Measurements from ENCODE around the gene ATP9B.
"Not testable (repeated sequence)": the region's sequence is repeated elsewhere in the genome, so short reads cannot be mapped to it uniquely, and the experiment has no call there.

The ATP9B gene

DNA sequence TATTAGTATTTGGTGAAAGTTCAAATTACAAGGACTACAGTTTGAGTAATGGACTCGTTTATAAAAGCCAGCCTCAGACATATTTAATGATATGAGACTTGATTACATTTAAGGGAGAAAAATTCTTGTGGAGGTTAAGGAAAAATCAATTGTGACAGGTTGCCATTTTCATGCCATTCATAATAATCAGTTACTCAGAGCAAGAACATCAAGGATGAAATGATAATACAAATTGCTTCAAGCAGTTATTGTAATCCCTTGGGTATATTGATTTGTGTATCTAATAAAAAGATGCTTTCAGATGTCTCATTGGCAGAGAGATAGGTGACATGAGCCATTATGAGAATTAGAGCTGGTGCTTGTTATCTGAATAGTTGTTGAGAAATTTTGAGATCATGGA is 153.6 kb downstream of the ATP9B start:
- intact Hi-C loops (cut with DNase I), result no loop called here
- DNase-seq, result no peak

DNA sequence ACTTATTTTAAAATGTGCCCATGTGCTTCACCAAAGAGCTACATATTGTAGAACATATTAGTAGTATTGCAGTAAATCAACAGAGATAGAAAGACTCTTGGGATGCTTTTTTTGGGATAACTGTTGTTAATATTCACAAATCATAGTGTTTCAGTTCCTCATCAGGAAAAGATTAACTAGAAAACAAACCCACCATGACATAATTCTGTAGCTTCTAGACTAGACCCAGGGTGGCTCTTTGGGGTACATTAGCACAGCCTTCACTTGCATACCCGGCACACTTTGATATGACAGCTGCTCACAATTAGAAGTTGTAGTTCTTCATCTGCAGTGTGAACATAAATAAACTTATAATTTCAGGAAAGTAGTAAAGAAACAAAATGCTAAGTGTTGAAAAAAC is 154.2 kb downstream of the ATP9B start:
- no peak for DNase-seq
- intact Hi-C loops (cut with DNase I), result no loop called here

DNA sequence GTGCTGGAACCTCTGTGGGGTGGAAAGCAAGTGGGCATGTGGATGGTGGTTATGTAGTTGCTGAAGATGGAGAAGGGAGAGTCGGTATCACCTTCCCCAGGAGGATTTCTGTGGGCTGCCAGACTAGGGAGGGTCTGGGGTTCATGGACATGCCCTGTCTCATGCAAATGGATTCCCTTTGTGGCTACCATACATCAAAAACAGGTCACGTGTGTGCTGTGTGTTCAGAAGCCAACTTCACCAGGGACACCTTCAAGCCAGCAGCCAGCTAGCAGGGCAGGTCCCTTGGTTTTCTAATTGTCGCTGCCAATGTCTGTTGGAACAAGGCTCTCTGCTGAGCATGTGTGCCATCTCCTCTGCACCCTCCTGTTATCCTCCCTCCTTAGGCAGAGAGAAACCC is 155.2 kb downstream of the ATP9B start:
- intact Hi-C loops (cut with DNase I), result no loop called here
- no peak for DNase-seq

DNA sequence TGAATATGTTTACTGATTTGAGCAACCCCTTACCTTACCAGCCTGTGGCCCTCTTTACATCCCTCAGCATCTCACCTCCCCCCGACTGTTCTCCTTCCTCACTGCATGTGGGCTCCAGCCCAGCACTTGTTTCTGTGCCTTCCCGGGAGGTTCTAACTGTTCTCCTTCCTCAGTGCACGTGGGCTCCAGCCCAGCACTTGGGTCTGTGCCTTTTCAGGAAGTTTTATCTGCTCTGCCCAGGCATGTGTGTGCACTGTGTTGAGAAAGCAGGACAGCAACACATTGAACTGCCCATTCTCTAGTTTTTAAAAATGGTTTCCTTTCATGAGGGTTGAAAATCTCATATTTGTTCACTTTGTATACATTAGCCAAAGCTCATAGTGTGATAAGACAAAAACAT is 158.4 kb downstream of the ATP9B start:
- intact Hi-C loops (cut with DNase I), result no loop called here
- no peak for DNase-seq

DNA sequence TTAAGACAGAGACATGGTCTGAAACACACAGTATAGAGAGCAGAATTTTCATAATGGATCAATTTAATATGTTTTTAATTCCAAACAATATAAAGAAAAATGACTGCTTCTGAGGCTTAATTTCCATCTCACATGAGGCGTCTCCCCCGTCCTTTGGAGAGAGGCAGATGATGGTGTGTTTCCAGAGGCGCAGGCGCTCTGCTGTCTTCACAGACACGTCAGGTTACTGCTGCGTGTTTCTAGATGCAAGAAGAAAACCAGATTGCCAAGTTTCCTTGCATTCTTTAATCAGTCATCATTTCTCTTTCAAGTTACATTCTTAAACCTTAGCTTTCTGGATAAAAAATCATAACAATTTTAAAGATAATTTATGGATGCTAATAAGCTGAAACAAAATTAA is 160.2 kb downstream of the ATP9B start:
- intact Hi-C loops (cut with DNase I), result no loop called here
- no peak for DNase-seq

DNA sequence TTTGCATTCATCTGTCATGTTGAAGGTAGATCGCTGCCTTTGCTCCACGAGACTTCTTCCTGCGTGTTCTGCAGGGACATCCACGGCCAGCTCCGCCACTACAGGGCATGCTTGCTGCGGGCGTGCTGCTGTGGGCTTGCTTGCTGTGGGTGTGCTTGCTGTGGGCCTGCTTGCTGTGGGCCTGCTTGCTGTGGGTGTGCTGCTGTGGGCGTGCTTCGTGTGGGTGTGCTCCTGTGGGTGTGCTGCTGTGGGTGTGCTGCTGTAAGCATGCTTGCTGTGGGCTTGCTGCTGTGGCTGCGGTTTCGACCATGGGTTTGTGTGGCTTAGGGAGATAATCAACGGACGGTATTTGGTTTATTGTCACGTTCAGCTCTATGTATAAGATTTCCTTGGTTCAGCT is 165.2 kb downstream of the ATP9B start:
- DNase-seq, result no peak
- intact Hi-C loops (cut with DNase I), result no loop called here

DNA sequence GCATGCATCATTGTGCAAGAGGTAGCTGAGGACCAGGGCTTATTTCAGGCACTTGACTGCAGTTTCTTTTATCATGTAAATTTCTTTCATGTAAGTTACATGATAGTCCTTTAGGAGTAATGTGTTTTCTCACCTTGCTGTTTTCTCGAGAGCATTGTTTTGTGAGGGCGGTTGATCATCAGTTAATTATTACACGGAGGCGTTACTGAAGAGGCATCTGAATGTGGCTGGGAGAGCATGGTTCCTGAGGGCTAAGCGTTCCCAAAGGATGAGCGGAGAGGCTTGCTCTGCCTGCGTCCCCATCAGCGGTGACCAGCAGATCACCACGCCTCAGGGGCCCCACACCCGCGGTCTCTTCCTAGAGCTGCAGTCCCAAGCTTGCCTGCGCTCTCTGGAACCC is 170.4 kb downstream of the ATP9B start:
- intact Hi-C loops (cut with DNase I), result no loop called here
- DNase-seq, result no peak

DNA sequence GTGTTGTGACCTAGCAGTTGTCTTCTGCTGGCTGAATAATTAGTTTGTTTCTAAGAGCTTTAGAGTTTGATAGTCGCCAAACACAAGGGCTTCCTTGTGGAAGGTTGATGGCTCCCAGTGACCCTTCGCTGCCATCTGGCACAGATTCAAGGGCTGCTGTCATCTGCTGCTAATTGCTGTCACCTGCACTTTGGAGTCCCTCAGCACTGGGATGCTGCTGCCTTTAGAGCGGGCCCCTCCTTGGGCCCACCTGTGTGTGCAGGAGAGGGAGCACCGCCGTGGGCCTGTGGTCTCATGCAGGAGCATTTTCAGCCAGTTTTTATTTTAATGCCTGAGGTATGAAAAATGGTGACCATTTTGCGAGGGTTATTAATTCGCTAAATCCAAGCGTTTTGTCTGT is 172.6 kb downstream of the ATP9B start:
- no peak for DNase-seq
- intact Hi-C loops (cut with DNase I), result no loop called here

DNA sequence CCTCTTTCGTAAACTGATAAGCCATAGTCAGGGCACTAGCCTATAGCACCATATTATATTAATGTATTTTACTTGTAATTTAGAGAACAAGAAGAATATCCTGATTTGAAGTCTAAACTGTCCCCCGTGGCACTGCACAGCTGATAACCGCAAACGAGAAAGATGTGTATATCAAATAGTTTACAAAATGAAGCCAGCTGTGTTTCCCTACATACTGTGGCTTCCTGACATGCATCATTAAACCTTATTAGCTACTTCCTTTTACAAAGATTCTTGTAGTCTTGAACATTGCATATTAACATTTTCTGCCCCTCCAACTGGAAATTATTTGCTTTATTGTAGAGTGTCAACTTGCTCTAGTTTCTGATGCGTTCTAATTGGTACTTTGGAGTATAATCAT is 173.1 kb downstream of the ATP9B start:
- intact Hi-C loops (cut with DNase I), result no loop called here
- DNase-seq, result no peak

DNA sequence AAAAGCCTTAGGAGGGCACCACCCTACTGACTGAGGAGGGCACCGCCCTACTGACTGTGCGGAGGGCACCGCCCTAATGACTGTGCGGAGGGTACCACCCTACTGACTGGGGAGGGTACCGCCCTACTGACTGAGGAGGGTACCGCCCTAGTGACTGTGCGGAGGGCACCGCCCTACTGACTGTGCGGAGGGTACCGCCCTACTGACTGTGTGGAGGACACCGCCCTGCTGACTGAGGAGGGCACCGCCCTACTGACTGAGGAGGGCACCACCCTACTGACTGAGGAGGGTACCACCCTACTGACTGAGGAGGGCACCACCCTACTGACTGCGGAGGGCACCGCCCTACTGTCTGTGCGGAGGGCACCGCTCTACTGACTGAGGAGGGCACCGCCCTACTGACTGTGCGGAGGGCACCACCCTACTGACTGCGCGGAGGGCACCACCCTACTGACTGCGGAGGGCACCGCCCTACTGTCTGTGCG is 176.4 kb downstream of the ATP9B start:
- DNase-seq, result no peak
- intact Hi-C loops (cut with DNase I), result loop anchor here (5.0 kb wide), 1 partner anchor 178 kb away; the partner anchor contains the start of gene ATP9B

DNA sequence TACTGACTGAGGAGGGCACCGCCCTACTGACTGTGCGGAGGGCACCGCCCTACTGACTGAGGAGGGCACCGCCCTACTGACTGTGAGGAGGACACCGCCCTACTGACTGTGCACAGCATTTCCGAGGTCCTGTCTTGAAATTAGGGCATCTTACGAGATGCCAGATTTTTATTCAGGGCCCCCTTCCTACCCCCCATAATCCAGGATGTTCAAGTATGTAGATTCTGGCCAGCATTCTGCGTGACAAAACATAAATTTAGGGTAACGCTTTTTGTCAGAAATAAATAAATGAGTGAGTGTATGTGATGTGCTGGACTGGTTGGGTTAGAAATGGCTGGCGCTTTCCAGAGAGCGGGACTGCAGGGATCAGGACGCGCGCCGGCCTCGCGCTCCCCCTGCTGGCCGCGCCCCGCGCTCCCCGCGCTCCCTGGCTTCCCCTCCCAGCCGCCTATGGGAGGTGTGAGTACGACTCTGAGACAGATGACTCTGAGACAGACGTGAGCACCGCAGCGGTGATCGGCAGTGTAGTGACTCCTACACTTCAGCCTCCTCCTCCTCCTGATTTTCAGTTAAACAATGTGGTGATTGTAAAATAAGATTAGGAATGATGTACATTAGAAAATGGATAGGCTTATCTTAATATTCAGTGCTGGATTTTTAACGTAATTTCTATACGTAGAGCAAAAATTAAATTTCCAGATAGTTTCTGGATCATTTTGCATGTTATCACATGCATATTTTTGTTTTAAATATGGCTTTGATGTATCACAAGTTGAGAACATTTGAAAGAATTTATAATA is 177.3 kb downstream of the ATP9B start:
- DNase-seq, result peak; percentile 65 to 97 (median 78)
- intact Hi-C loops (cut with DNase I), result loop anchor here (5.0 kb wide), 1 partner anchor 179 kb away; the partner anchor contains the start of gene ATP9B

DNA sequence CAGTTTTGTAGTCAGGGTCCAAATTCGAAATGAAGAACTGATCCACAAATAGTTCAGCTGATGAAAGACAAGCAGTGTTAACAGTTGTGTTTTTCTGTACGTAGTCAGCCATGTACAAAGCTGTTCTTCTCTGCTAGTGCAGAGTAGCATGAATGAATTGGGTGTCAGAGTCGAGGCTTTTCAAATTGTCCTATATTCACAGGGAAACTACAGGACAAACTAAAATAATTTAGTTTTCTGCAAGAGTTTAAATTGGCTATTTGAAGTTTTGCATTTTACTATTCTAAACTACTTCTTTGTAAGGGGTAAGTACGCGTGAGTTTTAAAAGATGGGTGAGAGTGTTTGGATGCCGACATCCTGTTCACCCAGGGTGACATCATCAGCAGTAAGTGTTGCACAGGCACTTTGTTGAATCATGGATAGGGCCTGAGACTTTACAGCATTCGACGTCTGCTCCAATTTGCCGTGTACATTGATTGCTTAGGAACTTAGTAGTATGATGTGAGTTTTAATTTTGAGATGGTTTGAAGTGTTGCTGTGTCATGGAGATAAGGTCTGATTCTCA is 179.4 kb downstream of the ATP9B start:
- intact Hi-C loops (cut with DNase I), result loop anchor here (5.0 kb wide), 1 partner anchor 181 kb away; the partner anchor contains the start of gene ATP9B
- DNase-seq, result no peak

DNA sequence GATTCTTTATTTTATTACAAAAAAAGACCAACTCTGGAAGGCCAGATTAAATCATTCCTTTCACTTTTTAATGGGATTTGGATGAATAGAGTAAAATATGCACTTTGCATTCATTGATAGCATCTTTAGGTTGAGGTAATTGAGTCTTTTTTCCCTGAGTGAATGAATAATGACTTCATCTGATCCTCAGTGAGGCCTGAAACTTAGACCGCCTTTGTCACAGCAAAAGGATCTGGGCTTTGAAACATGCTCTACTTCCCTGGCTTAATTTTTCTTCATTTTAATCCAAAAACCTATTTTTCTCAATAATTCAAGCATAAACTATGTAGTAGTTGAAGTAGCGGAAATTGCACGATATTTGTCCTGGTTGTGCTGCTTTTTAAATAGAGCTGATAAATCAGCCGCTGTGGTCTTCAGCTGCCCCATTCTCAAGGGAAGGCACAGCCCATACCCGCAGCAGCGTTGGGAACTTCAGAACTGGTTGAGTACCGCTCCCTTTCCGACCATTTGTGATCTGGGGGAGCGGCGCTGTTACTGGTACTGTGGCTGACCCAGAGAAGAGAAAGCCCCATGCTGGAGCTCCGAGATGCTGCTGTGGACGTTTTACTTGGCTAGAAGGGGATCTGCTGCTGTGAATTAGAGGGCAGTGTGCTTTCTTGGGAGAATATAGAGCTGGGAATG is 181.2 kb downstream of the ATP9B start:
- intact Hi-C loops (cut with DNase I), result no loop called here
- no peak for DNase-seq

DNA sequence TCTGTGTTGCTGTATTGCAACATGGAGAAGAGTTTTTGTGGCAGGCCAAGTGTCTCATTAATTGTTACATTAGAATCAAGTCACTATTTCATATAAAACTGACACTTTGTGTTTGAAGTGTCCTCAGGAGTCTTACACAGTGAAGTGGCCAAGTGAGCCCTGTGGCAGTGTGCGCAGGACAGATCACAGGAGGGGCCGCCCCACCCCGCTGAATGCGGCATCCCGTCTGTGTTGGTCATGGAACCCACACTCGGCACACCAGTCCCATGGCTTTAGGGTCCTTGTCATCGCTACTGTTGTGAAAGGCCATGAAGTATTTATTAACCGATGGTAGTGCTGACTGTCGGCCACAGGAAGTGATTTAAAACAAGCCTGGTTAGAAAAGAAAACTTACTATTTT is 181.8 kb downstream of the ATP9B start:
- no peak for DNase-seq
- intact Hi-C loops (cut with DNase I), result no loop called here

DNA sequence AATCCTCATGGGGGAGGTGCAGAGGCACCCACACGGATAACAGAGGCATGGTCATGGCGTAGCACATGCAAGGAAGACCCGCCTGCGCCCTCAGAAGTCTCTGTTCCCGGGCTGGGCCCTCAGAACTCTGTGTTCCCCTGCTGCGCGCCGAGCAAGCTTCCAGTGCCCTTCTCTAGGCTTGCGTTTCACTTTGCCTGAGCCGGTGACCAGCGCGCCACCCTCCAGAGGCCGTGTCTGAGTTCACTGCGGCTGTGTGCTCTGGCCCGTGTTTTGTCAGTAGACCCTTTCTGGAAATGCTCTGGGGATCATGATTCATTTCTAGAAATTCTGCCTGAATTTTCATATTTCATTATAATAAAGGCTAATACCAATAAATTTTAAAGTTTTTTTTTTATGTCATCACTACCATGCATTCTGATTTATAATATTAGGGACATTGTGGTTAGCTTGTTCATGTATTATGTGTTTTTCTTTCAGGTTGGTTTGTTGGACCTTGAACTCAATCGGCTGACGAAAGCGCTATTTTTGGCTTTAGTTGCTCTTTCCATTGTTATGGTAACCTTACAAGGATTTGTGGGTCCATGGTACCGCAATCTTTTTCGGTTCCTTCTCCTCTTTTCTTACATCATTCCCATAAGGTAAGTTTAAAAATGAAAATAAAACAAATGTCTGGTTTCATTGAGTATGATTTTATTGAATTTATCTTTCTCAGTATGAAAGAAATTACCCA is 183.9 kb downstream of the ATP9B start:
- peak in 2 of 10 donors; percentile 23 to 64 for DNase-seq
- intact Hi-C loops (cut with DNase I), result no loop called here

DNA sequence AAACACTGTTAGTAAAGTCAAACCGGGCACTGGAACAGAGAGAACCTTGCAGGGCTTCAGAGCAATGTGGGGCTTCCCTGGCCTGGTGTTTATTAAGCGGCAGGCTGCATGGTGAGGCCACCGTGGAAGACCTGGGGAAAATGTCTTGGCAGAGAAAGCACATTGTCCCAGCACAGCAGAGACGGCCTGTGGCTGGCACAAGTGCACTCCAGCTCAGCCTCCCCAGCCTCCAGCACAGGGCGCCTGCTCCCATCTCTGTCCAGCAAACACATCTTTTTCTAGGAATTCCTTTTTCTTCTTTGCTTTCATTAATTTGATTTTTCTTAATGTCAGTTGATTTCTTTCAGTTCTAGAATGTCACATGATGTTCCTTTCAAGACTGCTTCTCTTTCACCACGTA is 188.3 kb downstream of the ATP9B start:
- DNase-seq, result peak in 3 of 10 donors; percentile 57 to 90 (median 69)
- intact Hi-C loops (cut with DNase I), result no loop called here

DNA sequence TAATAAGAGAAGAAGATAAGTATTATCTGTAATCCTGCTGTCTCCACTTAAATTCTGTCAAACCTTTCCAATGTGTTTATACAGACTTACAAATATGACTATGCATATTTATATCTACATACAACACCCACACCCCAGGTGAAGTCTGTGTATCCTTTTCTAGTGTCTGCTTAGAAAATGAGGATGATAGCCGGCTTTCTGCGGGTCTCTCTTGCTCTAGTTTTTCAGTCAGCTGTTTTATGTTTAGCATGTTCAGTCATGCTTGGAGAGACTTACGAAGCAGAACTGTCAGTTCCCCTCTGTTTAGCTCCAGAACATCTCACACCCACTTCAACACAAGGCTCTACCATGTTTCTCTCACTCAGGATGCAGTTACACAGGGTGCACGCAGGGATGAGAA is 189.3 kb downstream of the ATP9B start:
- intact Hi-C loops (cut with DNase I), result no loop called here
- DNase-seq, result no peak

DNA sequence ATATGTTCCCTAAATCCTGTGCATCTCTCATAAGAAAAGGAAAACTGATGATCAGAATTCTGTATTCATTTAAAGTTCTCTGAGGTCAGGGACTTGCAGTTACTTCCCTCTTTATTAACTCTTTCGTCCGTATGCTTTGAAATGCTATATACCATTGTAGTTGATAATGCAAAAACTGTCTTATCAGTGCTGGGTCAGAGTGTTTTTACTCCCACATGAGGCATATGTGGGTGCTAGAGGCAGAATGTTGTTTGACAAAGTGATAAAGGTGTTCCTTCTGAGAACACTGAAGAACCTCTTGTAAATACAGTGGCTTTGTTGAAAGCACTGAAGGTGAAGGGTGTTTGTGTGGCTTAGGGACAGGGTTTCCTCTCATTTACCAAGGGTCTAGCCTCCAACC is 190.0 kb downstream of the ATP9B start:
- DNase-seq, result no peak
- intact Hi-C loops (cut with DNase I), result no loop called here

DNA sequence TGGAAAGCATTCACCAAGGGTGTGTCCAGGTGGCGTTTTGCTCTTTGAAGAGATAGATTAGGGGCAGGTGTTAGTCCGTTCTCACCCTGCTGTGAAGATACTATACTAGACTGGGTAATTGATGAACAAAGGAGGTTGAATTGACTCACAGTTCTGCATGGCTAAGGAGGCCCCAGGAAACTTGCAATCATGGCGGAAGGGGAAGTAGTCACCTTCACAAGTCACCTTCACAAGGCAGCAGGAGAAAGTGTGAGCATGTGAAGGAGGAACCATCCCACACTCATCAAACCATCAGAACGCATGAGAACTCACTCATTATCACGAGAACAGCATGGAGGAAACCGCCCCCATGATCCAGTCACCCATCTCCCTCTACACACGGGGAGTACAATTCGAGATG is 190.8 kb downstream of the ATP9B start:
- intact Hi-C loops (cut with DNase I), result no loop called here
- no peak for DNase-seq

DNA sequence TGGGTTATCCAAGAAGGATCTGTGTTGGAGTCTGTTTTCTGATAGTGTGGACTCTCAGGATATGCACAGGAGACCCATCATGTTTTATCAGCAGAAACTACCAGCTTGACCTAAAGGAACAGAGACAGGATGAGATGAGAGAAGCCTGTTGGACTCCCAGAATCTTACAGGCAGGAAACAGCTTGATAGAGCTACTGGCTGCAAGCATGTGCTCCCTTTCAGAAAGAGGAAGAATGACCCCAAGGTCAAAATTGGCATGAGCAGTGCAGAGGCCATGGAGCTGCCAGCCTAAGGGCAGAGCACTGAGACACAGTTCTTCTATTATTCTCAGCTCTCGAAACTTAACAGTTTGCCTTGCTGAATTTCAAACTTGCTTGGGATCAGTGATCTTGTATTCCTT is 191.3 kb downstream of the ATP9B start:
- no peak for DNase-seq
- intact Hi-C loops (cut with DNase I), result no loop called here

DNA sequence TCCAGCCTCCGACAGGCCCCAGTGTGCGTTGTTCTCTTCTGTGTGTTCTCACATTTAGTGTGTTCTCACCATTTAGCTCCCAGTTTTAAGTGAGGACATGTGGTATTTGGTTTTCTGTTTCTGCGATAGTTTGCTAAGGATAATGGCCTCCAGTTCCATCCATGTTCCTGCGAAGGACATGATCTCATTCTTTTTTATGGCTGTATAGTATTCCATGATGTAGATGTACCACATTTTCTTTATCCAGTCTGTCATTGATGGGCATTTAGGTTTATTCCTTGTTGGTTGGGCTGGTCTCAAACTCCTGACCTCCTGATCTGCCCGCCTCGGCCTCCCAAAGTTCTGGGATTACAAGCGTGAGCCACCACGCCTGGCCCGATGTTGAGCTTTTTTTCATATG is 195.9 kb downstream of the ATP9B start:
- intact Hi-C loops (cut with DNase I); DNase-seq: not testable (repeated sequence)

All from posterior cingulate gyrus (tissue), 11 donors.